SK-N-MC (cell line): ENCODE results near the gene BACE2.

ENCODE experiments used
- DNase-seq: peaks from one replicate; pipeline ENCODE4 v3.0.0-alpha.2; 2011; ENCODE audit warnings: low read depth, low spot score
- H3K27ac ChIP-seq: fragments of 200-600 bp; sonication (generic); 2 replicates; pipeline ENCODE4 v1.5.1; 2016; ENCODE audit warnings: mixed run types
- H3K36me3 ChIP-seq: fragments of 200-600 bp; sonication (generic); 2 replicates; pipeline ENCODE4 v1.6.1; 2017; ENCODE audit warnings: antibody characterized with exemption, low read length, mixed read lengths; ENCODE audit not compliant: insufficient read depth
- H3K4me3 ChIP-seq: fragments of 200-600 bp; sonication (generic); 2 replicates; pipeline ENCODE4 v1.5.1; 2016
- H3K9ac ChIP-seq: fragments of 200-600 bp; sonication (generic); 2 replicates; pipeline ENCODE4 v1.8.0; 2017; ENCODE audit warnings: mixed run types, mixed read lengths; ENCODE audit not compliant: insufficient read length
- H3K9me3 ChIP-seq: fragments of 200-600 bp; sonication (generic); 2 replicates; pipeline ENCODE4 v1.6.1; 2017; ENCODE audit warnings: low read depth, mild to moderate bottlenecking, antibody characterized with exemption, low read length, moderate library complexity, mixed read lengths
- EZH2 ChIP-seq: fragments of 200-600 bp; sonication (generic); IDR thresholded peaks from one replicate; pipeline ENCODE4 v1.6.1; 2017; ENCODE audit warnings: antibody characterized with exemption
- FOXP2 ChIP-seq: optimal IDR thresholded peaks from 2 replicates; pipeline ENCODE3; 2011; ENCODE audit warnings: mild to moderate bottlenecking, moderate library complexity; ENCODE audit not compliant: insufficient read depth; ENCODE audit errors: extremely low read length, control extremely low read depth
- POLR2AphosphoS5 ChIP-seq: IDR thresholded peaks from 2 replicates; pipeline ENCODE4 v1.6.1; 2012; ENCODE audit warnings: mild to moderate bottlenecking, low read depth, low read length, borderline replicate concordance

Gene BACE2

GRCh38 chr21:41267346-41267745 lies 99.4 kb downstream of the BACE2 start:
- H3K4me3 ChIP-seq: no peak overlapping the region
- H3K36me3 ChIP-seq: peaks cover 34% of the 10 kb centered on the region

GRCh38 chr21:41269535-41269934 lies 101.6 kb downstream of the BACE2 start:
- Histone ChIP-seq H3K9ac (no peak overlapping the region), H3K27ac (no peak overlapping the region), H3K9me3 (peaks cover 3% of the 10 kb centered on the region; the same call in 1 of the 2 replicates), H3K36me3 (peaks cover 21% of the 10 kb centered on the region), H3K4me3 (no peak overlapping the region)
- no peak for TF ChIP-seq FOXP2
- TF ChIP-seq EZH2: no peak
- TF ChIP-seq POLR2AphosphoS5: no peak
- DNase-seq: no peak

More at GRCh38 chr21:41267346-41267745, 99.4 kb downstream of the BACE2 start:
- no peak overlapping the region for H3K9ac ChIP-seq
- TF ChIP-seq FOXP2 (no peak), EZH2 (no peak), POLR2AphosphoS5 (no peak)
- H3K9me3 ChIP-seq: no peaks in the 10 kb centered on the region; the same call in 1 of the 2 replicates
- no peak for DNase-seq
- H3K27ac ChIP-seq: no peak overlapping the region

DNA sequence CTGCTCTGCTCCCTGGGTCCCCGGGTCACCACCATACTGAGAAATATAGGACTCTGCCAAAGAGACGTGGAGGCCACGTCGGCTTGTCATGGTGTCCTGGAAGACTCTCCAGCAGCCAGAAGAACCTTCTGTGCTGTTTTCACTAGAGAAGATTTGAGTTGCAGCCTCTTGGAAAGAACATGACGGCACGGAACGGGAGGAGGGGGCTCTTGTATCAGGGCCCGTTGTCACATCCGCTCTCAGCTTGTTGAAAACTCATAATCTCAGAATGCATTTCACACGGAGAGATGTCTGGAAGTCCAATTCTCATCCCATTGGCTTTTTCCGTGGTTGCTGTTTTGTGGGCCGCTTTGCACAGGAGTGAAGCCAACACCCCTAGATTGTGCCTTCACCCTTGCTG lies 109.2 kb downstream of the BACE2 start:
- TF ChIP-seq FOXP2: no peak
- TF ChIP-seq POLR2AphosphoS5: no peak
- TF ChIP-seq EZH2: no peak
- H3K27ac ChIP-seq: no peak overlapping the region
- no peak for DNase-seq
- no peak overlapping the region for H3K4me3 ChIP-seq
- H3K9ac ChIP-seq: no peak overlapping the region
- H3K36me3 ChIP-seq: peaks cover 6% of the 10 kb centered on the region; the same call in 1 of the 2 replicates
- peaks cover 3% of the 10 kb centered on the region; the same call in 1 of the 2 replicates for H3K9me3 ChIP-seq

GRCh38 chr21:41277846-41278245 lies 109.9 kb downstream of the BACE2 start:
- no peak for DNase-seq
- TF ChIP-seq EZH2 (no peak), POLR2AphosphoS5 (no peak), FOXP2 (no peak)

DNA sequence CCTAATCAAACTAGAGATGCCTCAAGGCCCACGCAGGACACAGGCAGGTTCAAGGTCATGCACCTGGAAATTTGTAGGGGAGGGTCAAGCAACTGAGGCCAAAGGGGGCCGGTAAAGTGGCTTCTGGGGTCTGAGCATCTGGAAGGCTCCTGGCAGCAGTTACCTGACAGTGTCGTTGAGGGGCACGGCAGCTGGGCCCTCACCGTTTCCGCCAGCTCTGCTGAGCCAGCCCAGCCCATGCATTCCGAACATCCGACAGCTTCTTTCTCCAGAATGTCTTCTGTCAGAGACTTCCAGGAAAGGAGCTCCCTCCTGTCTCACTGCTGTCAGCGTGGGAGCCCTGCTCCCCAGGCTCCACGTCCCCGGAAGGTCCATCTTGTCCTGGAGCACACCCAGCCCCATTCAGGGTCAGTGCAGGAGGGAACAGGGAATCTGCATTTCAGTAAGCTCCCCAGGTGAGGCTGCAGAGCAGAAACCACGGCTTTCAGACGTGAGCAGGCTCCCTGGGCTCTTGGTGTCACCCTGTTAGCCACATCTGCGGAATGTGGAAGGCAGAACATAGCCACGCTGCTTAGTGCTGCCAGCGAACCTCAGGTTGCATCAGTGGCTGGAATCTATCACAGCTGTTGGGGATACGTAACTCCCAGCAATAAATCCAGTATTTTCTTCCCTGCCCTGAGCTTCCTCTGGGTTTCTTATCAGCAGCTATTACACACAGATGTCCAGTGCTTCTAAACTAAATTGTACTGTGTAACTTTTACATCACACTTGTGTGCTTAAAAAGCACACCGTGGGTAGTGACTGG lies 112.4 kb downstream of the BACE2 start:
- no peaks in the 10 kb centered on the region; the same call in 1 of the 2 replicates for H3K36me3 ChIP-seq
- no peak overlapping the region for H3K4me3 ChIP-seq
- no peak overlapping the region for H3K27ac ChIP-seq
- no peak for DNase-seq
- no peak for TF ChIP-seq EZH2
- no peak for TF ChIP-seq FOXP2
- TF ChIP-seq POLR2AphosphoS5: no peak
- no peaks in the 10 kb centered on the region for H3K9me3 ChIP-seq
- H3K9ac ChIP-seq: no peak overlapping the region

More at GRCh38 chr21:41277846-41278245, 109.9 kb downstream of the BACE2 start:
- no peak overlapping the region for H3K4me3 ChIP-seq
- no peak overlapping the region for H3K27ac ChIP-seq
- H3K9me3 ChIP-seq: no peaks in the 10 kb centered on the region
- no peak overlapping the region for H3K9ac ChIP-seq
- H3K36me3 ChIP-seq: peaks cover 6% of the 10 kb centered on the region; the same call in 1 of the 2 replicates

DNA sequence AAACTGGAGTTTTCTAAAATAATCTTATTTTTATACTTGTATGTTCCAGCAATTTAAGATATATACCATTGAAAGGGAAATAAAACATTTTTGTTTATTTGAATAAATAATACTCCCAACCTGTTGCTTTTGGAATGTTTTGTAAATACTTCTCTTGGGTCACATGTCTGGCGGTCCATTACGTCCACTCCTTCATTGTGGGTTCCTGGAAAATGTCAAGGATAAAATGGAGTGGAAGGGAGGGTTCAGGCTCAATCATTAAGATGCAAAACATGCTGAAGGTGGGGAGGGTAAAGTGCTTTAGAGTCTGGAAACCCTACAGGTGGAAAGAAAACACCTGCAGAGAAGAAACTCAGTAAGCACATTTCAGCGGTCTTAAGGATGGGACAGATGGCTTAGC lies 114.5 kb downstream of the BACE2 start:
- Histone ChIP-seq H3K9ac (no peak overlapping the region), H3K4me3 (no peak overlapping the region), H3K9me3 (no peaks in the 10 kb centered on the region), H3K36me3 (no peaks in the 10 kb centered on the region), H3K27ac (no peak overlapping the region)
- DNase-seq: no peak
- TF ChIP-seq FOXP2: no peak
- no peak for TF ChIP-seq EZH2
- TF ChIP-seq POLR2AphosphoS5: no peak

DNA sequence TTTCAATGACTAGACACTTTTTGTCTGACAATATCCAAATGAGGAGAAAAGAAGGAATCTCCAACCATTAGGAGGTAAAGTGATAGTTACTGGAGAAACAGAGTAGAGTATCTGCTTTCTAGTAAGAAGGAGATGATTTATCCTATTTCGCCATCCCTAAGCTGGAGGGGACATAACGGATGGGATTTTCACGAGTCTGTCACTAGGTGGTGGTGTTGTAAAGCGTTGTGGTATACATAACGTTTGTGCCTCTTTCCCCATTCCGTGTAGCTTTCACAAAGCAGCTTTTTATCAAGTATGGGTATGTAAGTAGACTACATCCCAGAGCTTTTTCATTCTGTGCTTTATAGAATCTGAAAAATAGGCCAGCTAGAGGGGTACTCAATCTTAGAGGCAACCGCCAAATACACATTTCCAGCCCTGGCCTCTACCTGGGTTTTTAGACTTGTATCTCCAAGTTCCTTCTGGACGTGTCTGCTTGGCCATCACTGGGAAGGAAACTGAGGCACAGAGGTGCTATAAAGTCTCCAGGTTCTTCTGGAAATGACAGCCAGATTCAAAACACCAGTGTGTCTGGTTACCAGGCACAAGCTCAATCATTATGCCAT lies 115.4 kb downstream of the BACE2 start:
- H3K4me3 ChIP-seq: no peak overlapping the region
- H3K36me3 ChIP-seq: no peaks in the 10 kb centered on the region
- H3K9ac ChIP-seq: no peak overlapping the region
- TF ChIP-seq EZH2 (no peak), FOXP2 (no peak), POLR2AphosphoS5 (no peak)
- no peak overlapping the region for H3K27ac ChIP-seq
- DNase-seq: peak; percentile 82
- H3K9me3 ChIP-seq: no peaks in the 10 kb centered on the region

DNA sequence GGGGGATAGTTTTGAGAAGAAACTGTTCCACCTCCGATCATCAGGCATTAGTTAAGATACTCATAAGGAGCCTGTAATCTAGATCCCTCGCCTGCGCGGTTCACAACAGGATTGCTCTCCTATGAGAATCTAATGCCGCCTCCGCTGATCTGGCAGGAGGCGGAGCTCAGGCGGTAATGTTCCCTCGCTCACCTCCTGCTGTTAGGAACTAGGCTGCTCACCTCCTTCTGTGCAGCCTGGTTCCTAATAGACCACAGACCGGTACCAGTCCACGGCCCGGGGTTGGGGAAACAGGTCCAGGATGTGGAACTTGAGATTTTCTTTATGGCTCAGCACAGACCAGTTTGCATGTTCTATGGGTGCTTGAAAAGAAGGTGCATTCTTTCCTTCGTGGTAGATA lies 121.5 kb downstream of the BACE2 start:
- no peak for TF ChIP-seq EZH2
- no peak for TF ChIP-seq FOXP2
- no peak for TF ChIP-seq POLR2AphosphoS5

More for the DNA sequence above, 121.5 kb downstream of the BACE2 start:
- no peak overlapping the region for H3K4me3 ChIP-seq
- H3K9ac ChIP-seq: no peak overlapping the region
- no peaks in the 10 kb centered on the region for H3K36me3 ChIP-seq
- no peak overlapping the region for H3K27ac ChIP-seq
- H3K9me3 ChIP-seq: no peaks in the 10 kb centered on the region
- DNase-seq: no peak
